ENCODE measurements around the gene KISS1R. TPM values are rescaled to one million over a fixed set of nuclear protein-coding genes. Genes with fewer than 3 reads are reported as not detected.

Gene KISS1R
- total RNA-seq, 1 donor from 2014 or later, result not detected

DNA sequence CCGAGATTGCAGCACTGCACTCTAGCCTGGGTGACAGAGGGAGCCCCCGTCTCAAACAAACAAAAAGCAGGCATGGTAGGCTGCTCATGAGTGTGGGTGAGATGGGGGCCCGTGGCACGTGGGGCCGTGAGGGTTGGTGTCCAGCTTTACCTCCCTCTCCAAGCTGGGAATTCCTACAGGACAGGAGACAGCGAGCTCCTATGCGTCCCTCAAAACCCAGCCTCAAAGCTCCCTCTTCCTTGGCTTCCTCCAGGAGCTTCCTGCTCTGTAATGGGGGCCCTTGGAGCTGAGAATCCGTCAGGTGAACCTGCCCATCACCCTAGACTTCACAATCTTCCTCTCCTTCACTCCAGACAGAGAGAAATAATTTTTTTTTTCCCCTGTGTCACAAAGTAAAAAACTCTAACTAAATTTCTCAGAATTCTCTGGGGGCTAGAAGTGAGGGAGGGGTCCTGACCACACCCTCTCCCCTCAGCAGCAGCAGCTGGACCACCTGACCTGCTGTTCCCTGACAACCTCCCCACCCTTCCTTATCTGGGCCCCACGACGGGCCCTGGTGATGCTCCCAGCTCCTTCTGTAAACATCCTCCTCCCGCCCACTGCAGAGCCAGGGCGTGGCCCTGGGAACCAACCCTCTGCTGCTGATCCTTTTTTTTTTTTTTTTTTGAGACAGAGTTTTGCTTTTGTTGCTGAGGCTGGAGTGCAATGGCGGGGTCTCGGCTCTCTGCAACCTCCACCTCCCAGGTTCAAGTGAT lies 44.9 kb downstream of the KISS1R start:
- intact Hi-C loops (cut with DNase I), result no loop called here
- no peak for DNase-seq (ENCODE audit: low spot score)

DNA sequence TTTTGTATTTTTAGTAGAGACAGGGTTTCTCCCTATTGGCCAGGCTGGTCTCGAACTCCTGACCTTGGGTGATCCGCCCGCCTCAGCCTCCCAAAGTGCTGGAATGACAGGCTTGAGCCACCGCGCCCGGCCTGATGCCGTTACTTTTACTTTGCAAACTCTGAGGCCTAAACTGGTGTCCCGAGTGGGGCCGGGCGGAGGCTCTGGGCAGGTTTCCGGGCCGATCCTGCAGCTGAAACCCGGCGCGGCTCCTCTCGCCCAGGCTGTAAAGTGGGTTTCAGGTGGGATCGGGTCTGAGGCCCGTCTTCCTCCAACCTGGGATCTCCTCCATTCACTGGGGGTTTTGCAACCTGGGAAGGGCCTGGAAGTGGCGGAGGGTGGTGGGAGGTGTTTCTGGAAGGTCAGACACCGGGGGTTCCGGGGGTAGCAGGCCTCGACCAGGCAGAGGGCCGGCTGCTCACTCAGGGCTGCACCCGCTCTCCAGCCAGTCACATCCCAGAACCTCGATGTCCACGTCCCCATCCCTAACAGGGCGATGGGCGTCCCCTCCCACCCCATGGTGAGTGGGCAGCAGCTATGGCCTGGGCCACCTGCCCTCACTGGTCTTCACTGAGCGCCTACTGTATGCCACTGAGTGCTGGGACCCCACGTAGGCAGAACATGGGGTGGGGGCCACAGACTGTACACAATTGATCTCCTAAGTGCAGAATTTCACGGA lies 45.7 kb downstream of the KISS1R start:
- intact Hi-C loops (cut with DNase I), result no loop called here
- no peak for DNase-seq (ENCODE audit: low spot score)

DNA sequence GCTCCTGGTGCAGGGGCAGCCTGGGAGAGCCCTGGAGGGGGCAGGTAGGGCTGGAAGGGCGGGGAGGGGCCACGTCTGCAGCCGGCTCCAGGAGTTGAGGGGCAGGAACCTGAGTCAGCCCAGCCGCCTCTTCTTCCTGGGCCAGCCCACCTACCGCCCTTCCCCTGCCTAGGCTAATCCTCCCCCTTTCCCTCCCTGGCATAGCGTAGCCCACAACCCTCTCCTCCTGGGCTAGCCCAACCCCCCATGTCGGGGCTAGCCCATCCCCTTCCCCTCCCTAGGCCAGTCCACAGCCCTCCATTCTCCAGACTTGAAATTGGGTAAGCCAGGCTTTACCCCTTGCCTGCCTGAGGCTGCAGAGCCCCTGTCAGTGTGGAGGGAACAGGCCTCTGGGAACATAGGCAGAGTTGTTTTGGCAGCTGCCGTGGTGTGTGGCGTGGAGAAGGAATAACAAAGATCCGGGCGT lies 46.4 kb downstream of the KISS1R start:
- intact Hi-C loops (cut with DNase I), result no loop called here
- no peak for DNase-seq (ENCODE audit: low spot score)

- intact Hi-C loops (cut with DNase I), result no loop called here
- DNase-seq (ENCODE audit: low spot score), result no peak
Measured at GRCh38 chr19:964116-964520, 47.0 kb downstream of the KISS1R start.

DNA sequence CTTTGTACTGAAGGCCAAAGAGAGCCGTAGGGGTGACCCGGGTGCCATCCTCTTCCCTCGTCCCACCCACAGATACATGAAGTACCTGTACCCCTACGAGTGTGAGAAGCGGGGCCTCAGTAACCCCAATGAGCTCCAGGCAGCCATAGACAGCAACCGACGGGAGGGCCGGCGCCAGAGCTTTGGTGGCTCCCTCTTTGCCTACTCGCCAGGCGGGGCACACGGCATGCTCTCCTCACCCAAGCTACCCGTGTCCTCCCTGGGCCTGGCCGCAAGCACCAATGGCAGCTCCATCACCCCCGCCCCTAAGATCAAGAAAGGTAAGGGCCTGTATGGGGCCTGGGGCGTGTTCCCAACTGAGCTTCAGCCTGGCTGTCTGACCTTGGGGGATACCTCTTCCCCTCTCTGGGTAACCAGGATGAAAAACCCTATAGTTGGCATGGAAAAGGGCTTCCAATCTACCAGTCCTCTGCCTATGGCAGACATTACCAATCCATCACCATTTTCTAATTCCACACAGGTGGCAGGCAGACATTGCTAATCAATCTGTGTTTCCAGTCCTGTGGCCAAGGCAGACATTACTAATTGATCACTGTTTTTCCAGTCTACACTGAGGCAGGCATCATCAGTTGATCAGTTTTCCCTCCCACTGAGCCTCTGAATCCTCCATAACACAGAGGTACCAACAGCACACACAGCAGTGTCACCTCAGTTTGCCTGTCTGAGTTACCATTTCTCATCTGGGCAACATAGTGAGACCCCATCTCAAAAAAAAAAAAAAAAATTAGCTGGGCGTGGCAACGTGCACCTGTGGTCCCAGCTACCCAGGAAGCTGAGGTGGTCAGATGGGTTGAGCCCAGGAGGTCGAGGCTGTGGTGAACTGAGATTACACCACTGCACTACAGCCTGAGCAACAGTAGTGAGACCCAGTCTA lies 47.9 kb downstream of the KISS1R start:
- no peak for DNase-seq (ENCODE audit: low spot score)

GRCh38 chr19:966485-967088 lies 49.5 kb downstream of the KISS1R start:
- intact Hi-C loops (cut with DNase I), result no loop called here
- no peak for DNase-seq (ENCODE audit: low spot score)

More for the DNA sequence above, 47.9 kb downstream of the KISS1R start:
- intact Hi-C loops (cut with DNase I), result no loop called here

Other genes with a start within 250 kb of the KISS1R start
- 136 TPM for gene FSTL3, start 240.9 kb upstream of the KISS1R start, total RNA-seq
- gene PRSS57, start 221.9 kb upstream of the KISS1R start, total RNA-seq, result not detected
- gene PALM, start 208.4 kb upstream of the KISS1R start, total RNA-seq, result 18.9 TPM
- not detected for gene MISP, start 166.2 kb upstream of the KISS1R start, total RNA-seq
- gene PTBP1, start 119.9 kb upstream of the KISS1R start, total RNA-seq, result 76.9 TPM
- not detected for gene PLPPR3, start 95.4 kb upstream of the KISS1R start, total RNA-seq
- gene AZU1, start 89.5 kb upstream of the KISS1R start, total RNA-seq, result 1.1 TPM
- gene PRTN3, start 76.3 kb upstream of the KISS1R start, total RNA-seq, result 0.62 TPM
- gene ELANE, start 65.0 kb upstream of the KISS1R start, total RNA-seq, result 0.54 TPM
- gene CFD, start 57.7 kb upstream of the KISS1R start, total RNA-seq, result 31.0 TPM
- 27.0 TPM for gene MED16, start 24.1 kb upstream of the KISS1R start, total RNA-seq
- not detected for gene RNU6-9, start 23.8 kb upstream of the KISS1R start, total RNA-seq
- gene R3HDM4, start 4.1 kb upstream of the KISS1R start, total RNA-seq, result 24.5 TPM
- gene ARID3A, start 8.7 kb downstream of the KISS1R start, total RNA-seq, result 7.8 TPM
- 17.6 TPM for gene WDR18, start 67.0 kb downstream of the KISS1R start, total RNA-seq
- not detected for gene GRIN3B, start 83.1 kb downstream of the KISS1R start, total RNA-seq
- gene TMEM259, start 103.8 kb downstream of the KISS1R start, total RNA-seq, result 125 TPM
- not detected for gene RNU6-2, start 104.2 kb downstream of the KISS1R start, total RNA-seq
- 44.8 TPM for gene CNN2, start 109.3 kb downstream of the KISS1R start, total RNA-seq
- 10.5 TPM for gene ABCA7, start 122.8 kb downstream of the KISS1R start, total RNA-seq
- 3.7 TPM for gene ARHGAP45, start 149.8 kb downstream of the KISS1R start, total RNA-seq
- 125 TPM for gene POLR2E, start 178.0 kb downstream of the KISS1R start, total RNA-seq
- gene GPX4, start 186.7 kb downstream of the KISS1R start, total RNA-seq, result 243 TPM

Measured in cardiac septum (tissue), 1 donor.